ENCODE measurements around the gene AGAP1. TPM values are rescaled to one million over a fixed set of nuclear protein-coding genes. Genes with fewer than 3 reads are reported as not detected.

Gene AGAP1
- total RNA-seq, 1 donor from 2014 or later, result 54.7 TPM

DNA sequence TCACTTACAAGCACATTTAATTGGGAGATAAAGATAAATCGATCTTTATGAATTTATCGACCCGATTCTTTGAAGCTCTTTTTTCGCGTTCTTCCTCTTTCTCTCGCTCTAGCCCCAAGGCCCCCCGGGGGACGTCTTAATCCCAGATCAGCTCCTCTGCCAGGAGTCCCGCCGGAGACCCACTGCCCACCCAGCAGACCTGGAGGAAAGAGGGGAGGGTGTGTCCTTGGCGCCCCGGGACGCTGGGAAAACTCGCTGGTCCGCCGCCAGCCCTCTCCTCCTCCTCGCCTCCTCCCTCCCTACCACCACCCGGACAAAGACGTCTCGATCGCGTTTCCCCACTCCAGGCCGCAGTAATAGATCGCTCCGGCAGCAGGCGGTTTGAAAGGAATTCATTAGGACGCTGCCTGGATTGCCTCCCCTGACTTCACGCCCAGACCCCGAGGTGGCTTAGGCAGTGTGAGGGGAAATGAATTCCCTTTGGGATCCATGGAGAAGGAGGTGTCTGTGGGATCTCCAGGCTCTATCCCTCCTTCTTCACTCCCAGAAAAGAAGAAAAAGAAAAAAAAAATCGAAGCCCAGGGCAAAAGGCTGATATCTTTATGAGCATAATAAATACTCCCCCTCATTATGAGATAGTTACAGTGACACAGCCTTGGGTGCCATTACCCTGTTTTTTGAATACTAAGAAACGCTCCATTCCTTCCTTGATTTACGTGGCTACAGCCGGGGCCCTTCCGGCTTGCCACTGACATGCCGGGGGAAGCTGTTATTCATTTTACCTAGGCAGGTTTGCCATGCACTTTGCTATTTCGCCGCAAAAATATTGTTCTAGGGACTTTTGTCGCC is 676.1 kb downstream of the AGAP1 start:
- H3K4me3 Mint-ChIP-seq, result peak overlapping the region; percentile 49
- TF ChIP-seq, protein P1, sequence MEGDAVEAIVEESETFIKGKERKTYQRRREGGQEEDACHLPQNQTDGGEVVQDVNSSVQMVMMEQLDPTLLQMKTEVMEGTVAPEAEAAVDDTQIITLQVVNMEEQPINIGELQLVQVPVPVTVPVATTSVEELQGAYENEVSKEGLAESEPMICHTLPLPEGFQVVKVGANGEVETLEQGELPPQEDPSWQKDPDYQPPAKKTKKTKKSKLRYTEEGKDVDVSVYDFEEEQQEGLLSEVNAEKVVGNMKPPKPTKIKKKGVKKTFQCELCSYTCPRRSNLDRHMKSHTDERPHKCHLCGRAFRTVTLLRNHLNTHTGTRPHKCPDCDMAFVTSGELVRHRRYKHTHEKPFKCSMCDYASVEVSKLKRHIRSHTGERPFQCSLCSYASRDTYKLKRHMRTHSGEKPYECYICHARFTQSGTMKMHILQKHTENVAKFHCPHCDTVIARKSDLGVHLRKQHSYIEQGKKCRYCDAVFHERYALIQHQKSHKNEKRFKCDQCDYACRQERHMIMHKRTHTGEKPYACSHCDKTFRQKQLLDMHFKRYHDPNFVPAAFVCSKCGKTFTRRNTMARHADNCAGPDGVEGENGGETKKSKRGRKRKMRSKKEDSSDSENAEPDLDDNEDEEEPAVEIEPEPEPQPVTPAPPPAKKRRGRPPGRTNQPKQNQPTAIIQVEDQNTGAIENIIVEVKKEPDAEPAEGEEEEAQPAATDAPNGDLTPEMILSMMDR (conservative IDR thresholded peaks at IDR 0.05), result no peak
- H3K9me3 Mint-ChIP-seq, result no peaks in the 10 kb centered on the region
- peaks cover 84% of the 10 kb centered on the region for H3K27me3 Mint-ChIP-seq (ENCODE audit: low read depth)
- peak overlapping the region; percentile 89 for H3K27ac Mint-ChIP-seq (ENCODE audit: unreplicated experiment)
- peaks cover 3% of the 10 kb centered on the region for H3K36me3 Mint-ChIP-seq (ENCODE audit: low read depth)
- no peak for DNase-seq (ENCODE audit: low read depth, low spot score)
- peaks cover 63% of the 10 kb centered on the region for H3K4me1 Mint-ChIP-seq

DNA sequence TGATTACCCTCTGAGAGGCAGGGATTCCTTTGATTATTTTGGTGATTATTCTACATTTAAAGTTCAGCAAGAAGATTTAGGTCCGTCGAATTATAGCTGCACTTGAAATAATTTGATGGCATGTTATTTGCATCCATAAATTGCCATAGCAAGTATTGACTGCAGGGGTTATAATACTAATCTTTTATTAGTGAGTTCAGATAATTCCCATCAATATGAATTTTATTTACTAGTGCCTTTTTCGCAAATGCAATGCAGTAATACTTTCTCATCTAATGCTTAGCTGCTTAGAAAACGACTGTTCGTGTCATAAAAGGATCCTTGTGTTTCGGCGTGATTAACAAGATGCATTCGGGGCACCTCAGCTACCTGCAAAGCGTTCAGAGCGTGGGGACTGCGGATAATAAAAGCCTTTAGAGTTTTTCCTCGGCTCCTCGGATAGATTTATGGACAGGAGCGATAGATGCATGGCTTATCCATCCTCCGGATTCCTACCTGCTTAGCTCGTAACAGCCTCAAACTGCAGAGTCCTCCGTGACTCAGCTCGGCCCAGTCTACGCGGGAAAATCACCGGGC is 676.8 kb downstream of the AGAP1 start:
- no peak overlapping the region for H3K27ac Mint-ChIP-seq (ENCODE audit: unreplicated experiment)
- H3K4me3 Mint-ChIP-seq, result peak overlapping the region; percentile 49
- TF ChIP-seq, protein P1 (conservative IDR thresholded peaks at IDR 0.05), result no peak
- peaks cover 84% of the 10 kb centered on the region for H3K27me3 Mint-ChIP-seq (ENCODE audit: low read depth)
- H3K36me3 Mint-ChIP-seq (ENCODE audit: low read depth), result peaks cover 3% of the 10 kb centered on the region
- H3K9me3 Mint-ChIP-seq, result no peaks in the 10 kb centered on the region
- H3K4me1 Mint-ChIP-seq, result peaks cover 62% of the 10 kb centered on the region
- DNase-seq (ENCODE audit: low read depth, low spot score), result no peak

DNA sequence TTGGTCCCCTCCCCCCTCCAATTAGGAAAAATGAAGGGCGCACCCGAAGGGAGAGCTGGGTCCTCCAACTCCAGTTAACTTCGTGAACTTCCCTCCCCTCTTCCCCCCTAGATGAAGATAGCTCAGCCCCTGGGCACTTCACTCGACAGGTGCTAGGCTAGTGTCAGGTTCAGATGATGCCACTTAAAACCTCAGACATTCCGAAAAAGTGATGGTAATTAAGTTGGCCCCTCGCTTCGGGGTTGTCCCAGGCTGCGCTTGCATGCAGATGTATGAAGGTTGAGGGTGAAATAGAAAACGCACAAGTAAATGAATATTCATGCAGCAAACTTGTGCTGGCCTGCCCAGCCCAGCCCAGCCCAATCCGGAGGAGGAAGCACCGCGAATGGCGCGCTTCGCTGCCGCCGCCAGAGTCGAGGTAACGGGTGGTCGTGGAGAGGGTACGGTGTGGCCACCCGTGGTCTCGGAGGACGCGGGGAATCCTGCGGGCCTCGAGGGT is 677.4 kb downstream of the AGAP1 start:
- peak overlapping the region; percentile 49 for H3K4me3 Mint-ChIP-seq
- TF ChIP-seq, protein P1 (conservative IDR thresholded peaks at IDR 0.05), result no peak
- no peak for DNase-seq (ENCODE audit: low read depth, low spot score)
- no peaks in the 10 kb centered on the region for H3K9me3 Mint-ChIP-seq
- H3K4me1 Mint-ChIP-seq, result peaks cover 64% of the 10 kb centered on the region
- no peak overlapping the region for H3K27ac Mint-ChIP-seq (ENCODE audit: unreplicated experiment)
- peaks cover 84% of the 10 kb centered on the region for H3K27me3 Mint-ChIP-seq (ENCODE audit: low read depth)
- H3K36me3 Mint-ChIP-seq (ENCODE audit: low read depth), result peaks cover 2% of the 10 kb centered on the region

DNA sequence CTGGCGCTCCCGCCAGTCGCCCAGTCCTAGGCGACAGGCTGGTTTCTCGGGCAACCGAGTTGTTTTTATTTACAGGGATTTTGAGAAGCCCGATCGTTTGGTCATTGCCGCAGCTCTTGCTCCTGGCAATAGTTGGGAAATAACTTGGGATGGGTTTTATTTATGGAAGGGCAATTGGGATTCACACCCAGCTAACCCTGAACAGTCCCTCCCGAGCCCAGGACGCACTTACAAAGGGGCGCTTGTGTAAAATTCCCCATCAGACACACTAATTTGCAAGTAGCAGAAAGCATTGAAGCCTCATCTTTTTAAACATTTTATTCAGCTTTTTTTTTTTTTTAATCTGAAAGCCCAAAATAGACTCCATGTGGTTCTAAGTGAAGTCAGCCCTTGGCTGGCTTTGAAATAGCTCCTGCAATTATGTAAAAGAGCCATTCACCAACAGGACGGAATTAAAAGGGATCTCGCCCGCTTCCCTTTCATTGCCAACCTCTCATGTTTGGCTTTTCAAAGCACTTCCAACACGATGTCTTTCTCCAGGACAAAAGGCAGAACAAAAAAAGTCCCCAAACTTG is 677.9 kb downstream of the AGAP1 start:
- Mint-ChIP-seq H3K36me3 (ENCODE audit: low read depth) (no peaks in the 10 kb centered on the region), H3K27ac (ENCODE audit: unreplicated experiment) (peak overlapping the region; percentile 57), H3K9me3 (no peaks in the 10 kb centered on the region), H3K4me1 (peaks cover 63% of the 10 kb centered on the region), H3K4me3 (peak overlapping the region; percentile 49), H3K27me3 (ENCODE audit: low read depth) (peaks cover 84% of the 10 kb centered on the region)
- TF ChIP-seq, protein P1 (conservative IDR thresholded peaks at IDR 0.05), result no peak
- no peak for DNase-seq (ENCODE audit: low read depth, low spot score)

DNA sequence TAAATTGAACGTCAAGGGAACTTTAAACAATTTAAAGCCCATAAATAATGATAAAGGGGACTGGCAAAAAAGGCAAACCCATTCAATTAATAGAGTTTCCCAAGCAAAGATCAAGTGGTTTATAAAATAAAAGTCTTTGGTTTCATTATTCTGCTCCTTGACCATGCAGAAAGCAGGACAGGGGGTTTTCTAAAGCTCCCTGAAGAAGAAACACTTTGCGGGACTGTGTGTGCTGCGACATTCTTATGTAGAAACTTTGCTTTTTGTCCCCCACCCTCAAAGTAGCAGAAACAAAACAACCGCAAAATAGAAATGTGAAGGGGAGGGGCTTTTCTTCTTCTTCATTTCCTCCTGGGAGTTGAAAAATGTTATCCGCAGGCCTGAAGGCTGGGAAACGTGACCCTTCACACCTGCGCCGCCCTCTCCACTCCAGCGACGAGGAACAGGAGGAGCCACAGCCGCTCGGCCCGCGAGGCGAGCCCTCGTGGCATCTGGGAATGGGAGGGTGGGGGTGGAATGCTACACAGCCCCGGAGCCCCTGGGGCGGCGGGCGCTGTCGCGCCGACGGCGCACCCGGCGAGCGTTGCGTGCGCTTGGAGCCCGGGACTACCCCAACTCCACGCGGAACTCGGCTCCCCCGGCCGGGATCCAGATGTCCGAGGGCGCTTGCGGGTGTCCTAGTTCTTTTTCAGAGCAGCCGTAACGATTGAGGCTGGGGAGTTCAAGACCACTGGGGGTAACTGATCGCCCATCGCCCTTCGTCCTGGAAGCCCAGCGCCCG is 678.6 kb downstream of the AGAP1 start:
- DNase-seq (ENCODE audit: low read depth, low spot score), result no peak
- H3K4me3 Mint-ChIP-seq, result peak overlapping the region; percentile 49
- TF ChIP-seq, protein P1 (conservative IDR thresholded peaks at IDR 0.05), result no peak
- no peak overlapping the region for H3K27ac Mint-ChIP-seq (ENCODE audit: unreplicated experiment)
- H3K27me3 Mint-ChIP-seq (ENCODE audit: low read depth), result peaks cover 84% of the 10 kb centered on the region
- peaks cover 62% of the 10 kb centered on the region for H3K4me1 Mint-ChIP-seq
- H3K9me3 Mint-ChIP-seq, result no peaks in the 10 kb centered on the region
- no peaks in the 10 kb centered on the region for H3K36me3 Mint-ChIP-seq (ENCODE audit: low read depth)

Data from neural crest cell (in vitro differentiated cells).